Fibroblast of the aortic adventitia (primary cell): ENCODE data around the gene IRF3. TPM values are rescaled to one million over a fixed set of nuclear protein-coding genes. Genes with fewer than 3 reads are reported as not detected.

ENCODE experiments used
- DNase-seq: peaks from one replicate; pipeline ENCODE4 v3.0.0-alpha.2; 2010; ENCODE audit warnings: low read depth
- H3K4me3 ChIP-seq: 2 replicates; pipeline ENCODE4 v1.5.1; 2011; ENCODE audit warnings: low read depth, mild to moderate bottlenecking, control low read depth, low read length, moderate library complexity
- total RNA-seq: library from RNA; depleted of rRNA; stranded (reverse); fragments of >200 nt; gene quantifications from 2 replicates; pipeline ENCODE4 v1.2.3, GENCODE V29; 2012; ENCODE audit warnings: low replicate concordance
- TF ChIP-seq, protein P1 (sequence below): IDR thresholded peaks from 2 replicates; pipeline ENCODE4 v1.5.1; 2011; ENCODE audit warnings: mild to moderate bottlenecking, low read length, control low read depth, inconsistent platforms; ENCODE audit not compliant: insufficient read depth

Gene IRF3
- 33.3 and 106 TPM in 2 replicates for total RNA-seq

DNA sequence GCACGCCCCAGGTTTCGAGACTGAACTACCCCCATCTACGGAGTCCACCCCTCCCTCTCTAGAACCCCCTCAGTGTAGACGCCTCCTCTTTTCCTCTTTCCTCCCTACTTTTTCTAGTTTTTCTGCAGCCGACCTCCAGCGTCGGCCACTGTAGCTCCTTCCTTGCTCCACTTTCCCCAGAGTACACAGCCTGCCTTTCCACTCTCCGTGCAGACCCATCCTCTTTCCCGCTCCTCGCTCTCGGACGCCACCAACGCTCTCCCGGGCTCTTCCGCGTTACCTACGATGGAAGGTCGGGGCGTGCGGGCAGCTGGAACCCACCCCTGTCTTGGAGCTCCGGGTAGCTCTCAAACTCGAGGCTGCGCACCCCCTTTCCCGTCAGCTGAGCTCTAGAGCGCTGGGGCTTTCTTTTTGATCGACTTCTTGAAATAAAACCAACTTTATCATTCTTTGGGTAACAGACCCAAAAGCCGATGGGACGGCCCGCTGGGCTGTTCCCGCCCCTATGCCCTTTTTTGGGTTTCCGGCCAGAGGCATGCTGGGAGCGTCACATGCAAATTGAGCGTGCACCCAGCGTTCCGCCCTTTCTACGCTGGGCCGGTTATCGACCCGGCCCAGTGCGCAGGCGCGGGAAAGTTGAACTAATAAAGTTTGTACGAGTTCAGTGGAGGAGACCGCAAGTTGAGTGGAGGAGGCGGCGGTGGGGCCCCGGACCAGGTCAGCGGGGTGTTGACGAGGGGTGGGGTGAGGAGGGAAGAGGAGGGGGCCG, at the start of gene IRF3, which contains the start of gene BCL2L12:
IRF3 (minus strand) TSS at position 507 of the 769 bp plus-strand sequence. CDS start 1,019 bp downstream, outside the sequence.
BCL2L12 (plus strand) TSS at position 583 of the 769 bp plus-strand sequence. CDS start 760 bp downstream, outside the sequence.
- TF ChIP-seq, protein P1, sequence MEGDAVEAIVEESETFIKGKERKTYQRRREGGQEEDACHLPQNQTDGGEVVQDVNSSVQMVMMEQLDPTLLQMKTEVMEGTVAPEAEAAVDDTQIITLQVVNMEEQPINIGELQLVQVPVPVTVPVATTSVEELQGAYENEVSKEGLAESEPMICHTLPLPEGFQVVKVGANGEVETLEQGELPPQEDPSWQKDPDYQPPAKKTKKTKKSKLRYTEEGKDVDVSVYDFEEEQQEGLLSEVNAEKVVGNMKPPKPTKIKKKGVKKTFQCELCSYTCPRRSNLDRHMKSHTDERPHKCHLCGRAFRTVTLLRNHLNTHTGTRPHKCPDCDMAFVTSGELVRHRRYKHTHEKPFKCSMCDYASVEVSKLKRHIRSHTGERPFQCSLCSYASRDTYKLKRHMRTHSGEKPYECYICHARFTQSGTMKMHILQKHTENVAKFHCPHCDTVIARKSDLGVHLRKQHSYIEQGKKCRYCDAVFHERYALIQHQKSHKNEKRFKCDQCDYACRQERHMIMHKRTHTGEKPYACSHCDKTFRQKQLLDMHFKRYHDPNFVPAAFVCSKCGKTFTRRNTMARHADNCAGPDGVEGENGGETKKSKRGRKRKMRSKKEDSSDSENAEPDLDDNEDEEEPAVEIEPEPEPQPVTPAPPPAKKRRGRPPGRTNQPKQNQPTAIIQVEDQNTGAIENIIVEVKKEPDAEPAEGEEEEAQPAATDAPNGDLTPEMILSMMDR, result no peak
- H3K4me3 ChIP-seq, result peak within 1 kb of the TSS; percentile 98
- peak; percentile 97 for DNase-seq

GRCh38 chr19:49713236-49713845, 47.7 kb upstream of the IRF3 start:
- DNase-seq, result no peak
- TF ChIP-seq, protein P1, result no peak
- no peak overlapping the region for H3K4me3 ChIP-seq

DNA sequence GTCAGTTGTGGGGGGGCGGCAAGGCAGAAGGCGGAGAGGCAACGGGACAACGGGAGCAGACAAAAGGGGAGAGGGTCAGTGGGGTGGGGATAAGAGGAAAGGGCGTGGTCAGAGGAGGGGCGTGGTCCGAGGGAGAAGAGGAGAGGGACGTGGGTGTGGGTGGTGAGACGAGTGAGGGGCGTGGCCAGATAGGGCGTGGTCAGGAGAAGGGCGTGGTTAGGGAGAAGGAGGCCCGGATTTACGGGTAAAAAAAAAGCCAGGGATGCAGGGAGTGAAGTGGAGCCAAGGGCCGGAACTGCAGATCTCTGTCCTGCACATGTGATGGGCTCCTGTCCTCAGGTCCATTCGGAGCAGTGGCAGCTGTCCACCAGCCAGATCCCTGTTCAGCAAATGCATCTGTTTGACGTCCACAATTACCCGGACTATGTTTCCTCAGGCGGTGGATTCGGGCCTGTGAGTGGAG, 46.8 kb upstream of the IRF3 start:
- H3K4me3 ChIP-seq, result no peak overlapping the region
- DNase-seq, result peak; percentile 56
- TF ChIP-seq, protein P1, result no peak

DNA sequence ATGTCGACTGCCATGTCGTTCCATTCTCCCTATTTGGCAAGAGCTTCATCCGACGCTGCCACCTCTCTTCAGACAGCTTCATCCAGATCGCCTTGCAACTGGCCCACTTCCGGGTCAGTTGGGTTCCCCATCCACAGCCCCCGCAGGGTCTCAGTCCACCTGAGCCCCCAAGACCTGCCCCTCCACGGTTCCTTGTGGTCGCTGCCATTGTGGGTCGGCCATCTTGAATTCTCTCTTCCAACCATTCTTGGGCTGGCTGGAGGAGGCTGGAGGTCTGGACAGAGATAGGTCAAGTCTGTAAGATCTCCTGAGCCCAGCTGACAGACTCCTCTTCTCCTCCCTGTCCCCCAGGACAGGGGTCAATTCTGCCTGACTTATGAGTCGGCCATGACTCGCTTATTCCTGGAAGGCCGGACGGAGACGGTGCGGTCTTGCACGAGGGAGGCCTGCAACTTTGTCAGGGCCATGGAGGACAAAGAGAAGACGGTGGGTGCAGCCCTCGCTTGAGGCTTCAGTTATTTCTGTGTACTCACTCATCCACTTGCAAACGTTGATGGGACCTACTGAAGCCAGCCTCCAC, 44.8 kb upstream of the IRF3 start:
- no peak overlapping the region for H3K4me3 ChIP-seq
- peak; percentile 51 for DNase-seq
- TF ChIP-seq, protein P1, result no peak

- H3K4me3 ChIP-seq, result no peak overlapping the region
- DNase-seq, result no peak
These were observed 40.3 kb upstream of the IRF3 start for GRCh38 chr19:49705919-49706318.

More at GRCh38 chr19:49705919-49706318, 40.3 kb upstream of the IRF3 start:
- TF ChIP-seq, protein P1, result no peak
